Body of pancreas (tissue), 4 donors: ENCODE data around the gene SERINC2. TPM values are rescaled to one million over a fixed set of nuclear protein-coding genes. Genes with fewer than 3 reads are reported as not detected.
A peak's percentile ranks its signal among the peaks of the same experiment; 100 is the strongest.

Experiments
- ATAC-seq: fragments of 150-250 bp; one replicate; pipeline ENCODE4 v1.9.1; 2016
- DNase-seq, 4 donors: peaks; one replicate each; pipeline ENCODE4 v3.0.0-alpha.2; 2019
- H3K27ac ChIP-seq, 4 donors: fragments of 200-600 bp; sonication (generic); 1 replicate in 3 of 4; 2 replicates in 1 of 4; pipeline versions ENCODE4 v1.5.1 to v1.6.1; 2016 to 2019; ENCODE audit warnings: mild to moderate bottlenecking in 1 of 4, mixed read lengths in 1 of 4, moderate library complexity in 1 of 4
- H3K27me3 ChIP-seq, 2 donors: fragments of 200-600 bp; sonication (generic); one replicate each; pipeline ENCODE4 v1.6.0; 2016; ENCODE audit warnings: mild to moderate bottlenecking in 1 of 2
- H3K36me3 ChIP-seq, 2 donors: fragments of 200-600 bp; sonication (generic); replicated peaks in 1 of 2; 2 replicates each; pipeline ENCODE4 v1.5.1; 2016; ENCODE audit warnings: low read depth in 2 of 2; ENCODE audit not compliant: insufficient read depth in 1 of 2
- H3K4me1 ChIP-seq: fragments of 200-600 bp; sonication (generic); one replicate; pipeline ENCODE4 v1.6.0; 2016
- H3K4me3 ChIP-seq, 2 donors: fragments of 200-600 bp; sonication (generic); 1 replicate in 1 of 2; 2 replicates in 1 of 2; pipeline ENCODE4 v1.5.1; 2016 to 2019
- H3K9me3 ChIP-seq, 3 donors: fragments of 200-600 bp; sonication (generic); 1 replicate in 2 of 3; 2 replicates in 1 of 3; pipeline ENCODE4 v1.5.1; 2016
- POLR2A ChIP-seq, 3 donors: fragments of 450-650 bp; IDR thresholded peaks; one replicate each; pipeline ENCODE4 v1.6.1; 2016; ENCODE audit warnings: antibody characterized with exemption in 3 of 3, mild to moderate bottlenecking in 2 of 3
- WGBS, 2 donors: methylation state at CpG; one replicate each; pipeline ENCODE4 v1.1.5; 2017; 5-methylcytosine and 5-hydroxymethylcytosine counted together
- intact Hi-C: fragments of 100-400 bp; cut with DNase I; formaldehyde crosslinking; loops from one replicate; pipeline ENCODE4 v1.15.1; 2023
- total RNA-seq, 2 donors: library from RNA; depleted of rRNA; stranded (reverse); fragments of >200 nt; gene quantifications; one replicate each; pipeline ENCODE4 v1.1.0, GENCODE V29; 2016
- TF ChIP-seq, protein P1 (sequence below), 7 experiments: fragments of 450-650 bp in 4 of 7; fragments of 200-600 bp in 3 of 7; sonication (generic) in 3 of 7; IDR thresholded peaks; one replicate each; pipeline ENCODE4 v1.5.1; 2016 to 2019; ENCODE audit warnings: antibody characterized with exemption in 7 of 7

SERINC2 gene
- total RNA-seq, 2 donors from 2014 or later: 14.5 to 41.2 TPM

GRCh38 chr1:31444725-31445448, 31.9 kb downstream of the SERINC2 start:
- no peaks in the 10 kb centered on the region for H3K36me3 ChIP-seq
- H3K4me1 ChIP-seq: peaks cover 16% of the 10 kb centered on the region
- H3K27me3 ChIP-seq: no peaks in the 10 kb centered on the region
- peak overlapping the region; percentile 1 to 84 (median 30) for H3K27ac ChIP-seq
- 26 to 44% methylated on average over 4 to 8 of the region's 8 CpGs for WGBS, 2 donors
- intact Hi-C loops: no loop called here
- no peaks in the 10 kb centered on the region for H3K9me3 ChIP-seq
- ATAC-seq (peak; percentile 74), DNase-seq (peak; percentile 61 to 94 (median 78))
- no peak for TF ChIP-seq POLR2A (IDR thresholded peaks at IDR 0.05)
- TF ChIP-seq, protein P1, sequence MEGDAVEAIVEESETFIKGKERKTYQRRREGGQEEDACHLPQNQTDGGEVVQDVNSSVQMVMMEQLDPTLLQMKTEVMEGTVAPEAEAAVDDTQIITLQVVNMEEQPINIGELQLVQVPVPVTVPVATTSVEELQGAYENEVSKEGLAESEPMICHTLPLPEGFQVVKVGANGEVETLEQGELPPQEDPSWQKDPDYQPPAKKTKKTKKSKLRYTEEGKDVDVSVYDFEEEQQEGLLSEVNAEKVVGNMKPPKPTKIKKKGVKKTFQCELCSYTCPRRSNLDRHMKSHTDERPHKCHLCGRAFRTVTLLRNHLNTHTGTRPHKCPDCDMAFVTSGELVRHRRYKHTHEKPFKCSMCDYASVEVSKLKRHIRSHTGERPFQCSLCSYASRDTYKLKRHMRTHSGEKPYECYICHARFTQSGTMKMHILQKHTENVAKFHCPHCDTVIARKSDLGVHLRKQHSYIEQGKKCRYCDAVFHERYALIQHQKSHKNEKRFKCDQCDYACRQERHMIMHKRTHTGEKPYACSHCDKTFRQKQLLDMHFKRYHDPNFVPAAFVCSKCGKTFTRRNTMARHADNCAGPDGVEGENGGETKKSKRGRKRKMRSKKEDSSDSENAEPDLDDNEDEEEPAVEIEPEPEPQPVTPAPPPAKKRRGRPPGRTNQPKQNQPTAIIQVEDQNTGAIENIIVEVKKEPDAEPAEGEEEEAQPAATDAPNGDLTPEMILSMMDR (IDR thresholded peaks at IDR 0.05): no peak
- no peak overlapping the region for H3K4me3 ChIP-seq

DNA sequence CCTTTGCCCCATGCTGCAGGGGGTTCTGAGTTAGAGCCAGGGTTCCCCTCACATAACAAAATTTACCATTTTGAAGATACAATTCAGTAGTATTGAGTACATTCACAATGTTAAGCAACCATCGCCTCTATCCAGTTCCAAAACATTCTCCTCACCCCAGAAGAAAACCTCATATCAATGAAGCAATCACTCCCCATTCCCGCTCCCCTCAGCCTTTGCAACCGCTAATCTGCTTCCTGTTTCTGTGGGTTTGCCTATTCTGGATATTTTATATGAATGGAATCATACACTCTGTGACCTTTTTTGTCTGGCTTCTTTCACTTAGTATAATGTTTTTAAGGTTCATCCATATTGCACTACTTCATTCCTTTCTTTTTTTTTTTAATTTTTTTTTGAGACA, 32.9 kb downstream of the SERINC2 start:
- no peak for TF ChIP-seq POLR2A (IDR thresholded peaks at IDR 0.05)
- TF ChIP-seq, protein P1 (IDR thresholded peaks at IDR 0.05): no peak
- Histone ChIP-seq H3K9me3 (no peaks in the 10 kb centered on the region), H3K4me1 (peaks cover 18% of the 10 kb centered on the region), H3K27me3 (no peaks in the 10 kb centered on the region), H3K4me3 (no peak overlapping the region), H3K27ac (no peak overlapping the region), H3K36me3 (no peaks in the 10 kb centered on the region)
- DNase-seq (no peak), ATAC-seq (no peak)
- WGBS, 2 donors: 83 to 89% methylated on average over 3 of the region's 3 CpGs
- intact Hi-C loops: no loop called here

DNA sequence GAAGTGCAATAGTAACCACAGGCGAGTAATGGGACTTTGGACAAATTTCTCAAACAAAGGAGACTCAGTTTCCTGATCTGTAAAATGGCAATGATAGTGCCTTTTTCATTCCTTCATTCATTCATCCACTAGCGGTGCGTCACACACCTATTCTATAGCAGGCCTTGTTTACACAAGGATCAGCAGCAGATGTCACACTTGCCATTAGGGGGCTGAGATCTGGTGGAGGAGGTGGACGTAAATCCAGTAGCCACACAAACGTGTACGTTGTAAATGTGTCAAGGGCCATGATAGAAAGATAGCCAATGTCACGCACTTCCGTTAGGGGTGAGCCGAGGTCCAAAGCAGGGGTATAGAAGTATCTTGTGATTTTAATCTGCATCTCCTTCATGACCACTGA, 34.2 kb downstream of the SERINC2 start:
- DNase-seq: no peak
- no peak overlapping the region for H3K27ac ChIP-seq

DNA sequence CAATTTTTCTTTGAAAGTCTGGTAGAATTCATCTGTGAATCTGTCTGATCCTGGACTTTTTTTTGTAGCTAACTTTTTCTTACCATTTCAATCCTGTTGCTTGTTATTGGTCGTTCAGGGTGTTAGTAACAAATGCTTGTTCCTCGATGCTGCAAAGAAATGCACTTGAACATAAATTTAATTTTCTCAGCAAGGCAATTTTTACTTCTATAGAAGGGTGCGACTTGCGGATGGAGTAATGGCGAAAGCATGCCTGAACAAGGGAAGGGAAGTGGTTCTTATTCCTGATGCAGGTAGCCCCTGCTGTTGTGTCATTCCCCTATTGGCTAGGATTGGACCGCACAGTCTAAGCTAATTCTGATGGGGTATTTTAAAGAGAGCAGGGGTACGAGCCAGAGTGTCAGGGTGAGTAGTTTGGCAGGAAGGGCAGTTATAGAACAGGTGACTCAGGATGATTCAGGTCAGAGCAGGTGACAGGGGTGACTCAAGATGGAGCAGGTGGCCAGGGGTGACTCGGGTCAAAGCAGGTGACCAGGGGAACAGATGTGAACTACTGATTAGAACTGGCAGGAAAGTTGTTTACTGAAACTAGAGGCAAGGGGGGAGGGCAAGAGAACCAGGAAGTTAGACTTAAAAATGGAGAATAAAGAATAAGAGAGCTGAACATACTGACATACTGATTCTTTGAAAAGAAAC, 40.5 kb downstream of the SERINC2 start:
- no peak for TF ChIP-seq POLR2A (IDR thresholded peaks at IDR 0.05)
- TF ChIP-seq, protein P1 (IDR thresholded peaks at IDR 0.05): no peak
- Histone ChIP-seq H3K27me3 (no peaks in the 10 kb centered on the region), H3K9me3 (peaks cover 0 to 14% (median 0%) of the 10 kb centered on the region in 3 donors), H3K4me3 (no peak overlapping the region), H3K27ac (no peak overlapping the region), H3K36me3 (no peaks in the 10 kb centered on the region), H3K4me1 (peaks cover 9% of the 10 kb centered on the region)
- ATAC-seq (no peak), DNase-seq (peak in 1 of 4 donors; percentile 42)
- 69 to 71% methylated on average over 8 of the region's 8 CpGs for WGBS, 2 donors
- intact Hi-C loops: no loop called here

More for the DNA sequence above, 34.2 kb downstream of the SERINC2 start:
- 78 to 79% methylated on average over 9 of the region's 9 CpGs for WGBS, 2 donors
- H3K27me3 ChIP-seq: no peaks in the 10 kb centered on the region
- no peaks in the 10 kb centered on the region for H3K36me3 ChIP-seq
- no peak overlapping the region for H3K4me3 ChIP-seq
- no peak for ATAC-seq
- peaks cover 18% of the 10 kb centered on the region for H3K4me1 ChIP-seq
- TF ChIP-seq, protein P1 (IDR thresholded peaks at IDR 0.05): no peak
- no peak for TF ChIP-seq POLR2A (IDR thresholded peaks at IDR 0.05)
- intact Hi-C loops: no loop called here
- no peaks in the 10 kb centered on the region for H3K9me3 ChIP-seq
